HCEC 1CT (cell line): ENCODE measurements around the gene CBR4.

Experiments
- DNase-seq: peaks from one replicate; pipeline ENCODE4 v3.0.0-alpha.2; 2017

CBR4 gene

DNA sequence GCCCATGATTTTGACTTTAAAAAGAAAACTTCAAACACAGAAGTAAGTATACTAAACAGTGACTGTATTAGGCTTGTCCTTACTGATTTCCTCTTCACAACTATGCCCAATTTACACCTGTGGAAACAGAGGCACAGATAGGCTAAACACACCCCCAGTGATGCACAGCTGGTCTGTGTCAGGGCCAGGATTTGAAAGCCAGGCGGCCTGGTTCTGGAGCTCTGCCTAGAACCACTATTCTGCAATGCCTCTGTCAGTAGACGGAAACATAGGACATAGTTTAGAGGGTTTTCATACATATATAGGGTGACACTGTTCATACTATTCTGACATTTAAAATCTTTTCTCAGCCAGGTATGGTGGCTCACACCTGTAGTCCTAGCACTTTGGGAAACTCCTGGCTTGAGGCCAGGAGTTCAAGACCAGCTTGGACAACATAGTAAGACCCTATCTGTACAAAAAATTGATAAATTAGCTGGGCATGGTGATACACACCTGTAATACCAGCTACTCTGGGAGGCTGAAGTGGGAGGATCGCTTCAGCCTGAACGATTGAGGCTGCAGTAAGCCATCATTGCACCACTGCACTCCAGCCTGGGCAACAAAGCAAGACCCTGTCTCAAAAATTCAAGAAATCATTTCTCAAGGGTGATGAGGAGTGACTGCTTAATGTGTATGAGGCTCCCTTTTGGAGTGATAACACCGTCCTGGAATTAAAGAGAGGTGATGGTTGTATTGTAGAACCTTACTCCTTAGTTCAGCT is 23.0 kb upstream of the CBR4 start:
- DNase-seq: no peak

DNA sequence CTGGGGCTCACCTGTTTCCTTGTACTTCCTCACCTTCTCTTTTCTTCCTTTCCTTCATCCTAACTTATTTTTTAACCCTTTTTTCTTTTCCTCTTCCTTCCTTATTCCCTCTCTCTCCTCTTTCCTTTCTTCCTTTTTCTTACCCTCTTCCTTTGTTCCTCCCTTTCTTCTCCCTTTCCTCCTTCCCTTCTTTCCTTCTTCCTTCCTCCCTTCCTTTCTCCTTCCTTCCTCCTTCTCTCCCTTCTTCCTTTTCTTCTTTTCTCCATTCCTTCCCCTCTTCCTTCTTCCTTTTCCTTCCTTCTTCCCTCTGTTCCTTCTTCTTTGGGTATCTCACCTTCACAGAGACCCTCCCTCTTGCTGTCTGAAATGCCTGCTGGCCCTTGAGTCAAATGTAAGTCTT is 22.1 kb upstream of the CBR4 start:
- DNase-seq: no peak

DNA sequence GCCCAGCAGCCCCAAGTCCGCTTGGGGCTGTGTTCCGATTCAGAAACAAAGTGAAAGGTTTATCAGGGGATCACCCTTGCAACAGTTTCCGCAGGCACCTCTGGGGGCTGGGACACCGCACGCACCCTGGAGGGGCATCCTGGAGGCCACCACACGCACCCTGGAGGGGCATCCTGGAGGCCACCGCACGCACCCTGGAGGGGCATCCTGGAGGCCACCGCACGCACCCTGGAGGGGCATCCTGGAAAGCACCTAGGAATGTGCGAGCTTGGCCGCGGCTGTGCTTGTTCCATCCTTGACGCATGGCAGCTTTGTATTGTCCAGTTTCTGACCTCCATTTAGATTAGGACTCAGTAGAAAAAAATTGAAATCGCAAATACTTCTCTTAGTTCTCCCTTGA is 21.3 kb upstream of the CBR4 start:
- DNase-seq: no peak

DNA sequence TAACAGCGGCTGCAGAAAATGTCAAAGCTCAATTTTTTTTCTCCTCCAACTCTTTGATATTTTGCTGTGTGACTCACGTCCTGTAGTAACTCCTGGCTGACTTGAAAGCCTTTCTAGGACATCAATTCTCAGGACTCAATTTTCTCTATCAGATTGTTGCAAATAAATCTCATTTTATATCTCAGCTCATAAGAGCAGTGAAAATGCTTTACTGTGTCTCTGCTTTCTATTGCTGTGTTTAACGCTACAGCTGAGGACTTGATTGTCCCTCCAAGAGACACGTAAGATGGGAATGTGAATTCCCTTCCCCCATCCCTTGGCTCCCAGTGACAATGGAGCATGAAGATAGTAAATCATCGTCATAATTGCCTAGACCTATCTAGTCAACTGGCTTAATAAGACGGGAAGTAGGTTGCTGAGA is 20.5 kb upstream of the CBR4 start:
- DNase-seq: peak; percentile 10

DNA sequence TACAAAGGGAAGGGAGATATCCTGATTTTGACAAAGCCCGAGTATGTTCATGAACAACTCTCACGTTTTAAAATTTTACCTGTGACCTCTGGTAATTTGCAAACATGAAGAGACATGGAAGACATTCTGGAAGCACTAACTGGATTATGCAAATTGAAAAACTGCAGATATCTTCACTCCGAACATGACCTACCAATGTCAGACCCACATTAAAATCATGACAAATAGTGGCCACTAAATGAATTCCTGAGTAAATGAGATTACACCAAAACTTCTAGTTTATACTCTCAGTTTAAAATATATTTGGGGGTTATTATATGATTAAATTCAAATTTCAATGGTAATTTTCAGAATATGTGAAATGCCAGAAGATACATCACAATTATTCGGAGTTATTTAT is 19.9 kb upstream of the CBR4 start:
- no peak for DNase-seq

DNA sequence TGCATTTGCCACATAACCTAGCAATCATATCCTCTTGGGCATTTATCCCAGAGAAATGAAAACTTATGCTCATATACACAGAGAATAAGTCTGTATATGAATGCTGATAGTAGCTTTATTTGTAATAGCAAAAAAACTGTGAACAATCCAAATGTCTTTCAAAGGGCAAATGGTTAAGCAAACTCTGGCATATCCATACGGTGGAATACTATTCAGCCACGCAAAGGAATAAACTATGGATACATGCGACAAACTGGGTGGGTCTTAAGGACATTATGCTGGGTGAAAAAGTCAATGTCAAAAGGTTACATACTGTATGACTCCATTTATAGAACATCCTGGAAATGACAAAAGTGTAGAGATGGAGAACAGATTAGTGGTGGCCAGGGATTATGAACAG is 17.6 kb upstream of the CBR4 start:
- DNase-seq: no peak

DNA sequence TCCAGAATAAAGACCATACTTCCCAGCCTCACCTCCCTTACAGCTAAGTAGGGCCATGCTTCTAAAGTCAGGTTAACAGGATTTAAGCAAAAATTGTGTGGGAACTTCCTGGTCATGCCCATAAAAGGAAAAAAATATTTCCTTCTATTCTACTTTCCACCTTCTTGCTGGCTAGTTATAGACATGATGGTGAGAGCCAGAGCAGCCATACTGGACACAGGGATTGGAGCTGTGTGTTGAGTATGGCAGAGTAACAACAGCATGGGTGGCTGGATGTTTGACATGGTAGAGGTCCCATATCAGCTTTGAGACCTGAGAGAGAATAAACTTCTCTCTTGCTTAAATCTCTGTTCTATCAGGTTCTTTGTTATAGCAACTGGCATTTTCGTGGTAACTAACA is 15.1 kb upstream of the CBR4 start:
- no peak for DNase-seq

DNA sequence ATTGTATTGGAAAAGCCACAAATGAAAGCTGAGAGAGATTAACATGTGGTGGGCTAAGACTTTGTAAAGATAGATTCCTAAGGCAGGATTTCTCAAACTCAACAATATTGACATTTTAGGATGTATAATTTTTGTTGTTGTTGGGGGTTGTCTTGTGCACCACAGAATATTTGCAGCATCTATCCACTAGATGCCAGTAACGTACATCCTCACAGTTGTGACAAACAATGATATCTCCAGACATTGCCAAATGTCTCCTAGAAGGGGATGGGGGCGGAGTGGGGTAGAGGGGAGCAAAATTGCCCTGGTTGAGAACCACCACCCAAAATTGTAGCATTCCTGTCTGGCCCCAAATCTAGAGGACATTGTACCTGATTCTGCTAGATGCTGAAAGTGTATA is 14.7 kb upstream of the CBR4 start:
- peak; percentile 24 for DNase-seq

DNA sequence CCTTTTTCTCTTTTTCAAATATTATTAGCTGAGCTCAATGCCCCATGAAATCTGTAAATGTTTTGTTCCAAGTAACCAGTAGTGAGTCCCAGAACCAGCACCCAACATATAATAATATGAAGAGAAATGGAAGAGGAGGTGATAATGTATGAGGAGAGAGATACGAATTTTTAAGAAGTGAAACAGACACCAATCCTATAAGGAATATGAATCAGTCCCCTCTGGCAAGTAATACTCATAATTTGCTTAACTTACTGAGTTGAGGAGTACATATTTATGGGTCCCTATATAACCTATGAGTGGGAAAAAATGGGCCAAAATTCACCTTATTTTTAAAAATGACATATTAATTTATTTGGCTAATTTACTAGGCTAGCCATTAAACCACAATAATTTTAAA is 8.4 kb upstream of the CBR4 start:
- DNase-seq: no peak

DNA sequence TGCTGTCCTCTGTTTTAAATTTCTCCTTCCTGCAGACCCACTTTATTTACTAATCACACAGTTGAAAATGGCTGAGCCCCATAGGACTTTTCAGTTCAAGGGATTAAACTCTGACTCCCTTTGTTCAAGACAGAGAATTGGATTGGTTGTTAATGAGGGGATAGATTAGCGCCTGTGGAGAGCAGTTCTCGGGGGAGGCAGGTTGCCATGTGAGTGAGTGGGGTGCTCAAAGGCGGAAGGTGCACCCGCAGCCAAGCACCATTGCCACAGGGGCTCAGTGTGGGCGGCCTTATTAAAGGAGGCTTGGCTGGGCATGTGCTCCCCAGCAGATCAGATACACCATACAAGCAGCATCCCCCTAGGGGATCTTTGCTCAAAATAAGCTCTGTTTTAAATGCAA is 7.9 kb upstream of the CBR4 start:
- DNase-seq: no peak

DNA sequence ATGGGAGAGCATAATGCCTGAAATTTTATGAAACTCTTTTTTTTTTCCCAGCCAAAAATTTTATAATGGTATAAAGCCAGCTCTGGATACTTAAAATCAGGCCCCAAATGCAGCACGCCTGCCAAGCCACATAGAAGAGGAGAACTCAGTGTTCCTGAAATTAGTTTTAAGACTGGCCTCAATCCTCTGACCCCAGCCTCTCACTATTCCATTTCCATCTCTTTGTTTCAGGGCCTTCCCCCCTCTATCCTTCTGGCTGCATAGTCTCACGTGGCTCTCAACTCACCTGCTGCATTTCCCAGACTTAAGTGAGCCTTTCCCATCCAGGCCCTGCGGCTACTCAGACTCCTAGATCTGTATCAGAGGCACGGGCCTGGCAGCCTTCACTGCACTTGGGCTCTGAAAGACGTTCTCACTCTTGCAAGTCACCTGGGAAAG is 5.2 kb upstream of the CBR4 start:
- DNase-seq: no peak

DNA sequence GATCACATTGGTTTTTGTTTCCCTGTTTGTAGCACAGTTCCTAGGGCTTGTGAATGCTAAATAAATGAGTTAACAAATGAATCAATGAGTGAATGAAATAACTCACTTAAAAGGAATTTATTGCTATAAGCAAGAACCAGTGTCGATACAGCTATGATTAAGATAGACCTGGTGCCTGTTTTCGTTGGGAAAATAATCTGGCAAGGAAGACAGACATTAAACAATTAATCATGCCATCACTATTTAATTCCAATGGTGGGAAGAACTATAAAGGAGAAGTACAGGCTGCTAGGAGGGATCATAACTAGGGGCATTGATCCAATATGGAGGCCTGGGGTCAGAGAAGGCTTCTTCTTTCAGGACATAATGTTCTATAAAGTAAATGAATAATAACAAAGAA is 4.5 kb upstream of the CBR4 start:
- peak; percentile 17 for DNase-seq

DNA sequence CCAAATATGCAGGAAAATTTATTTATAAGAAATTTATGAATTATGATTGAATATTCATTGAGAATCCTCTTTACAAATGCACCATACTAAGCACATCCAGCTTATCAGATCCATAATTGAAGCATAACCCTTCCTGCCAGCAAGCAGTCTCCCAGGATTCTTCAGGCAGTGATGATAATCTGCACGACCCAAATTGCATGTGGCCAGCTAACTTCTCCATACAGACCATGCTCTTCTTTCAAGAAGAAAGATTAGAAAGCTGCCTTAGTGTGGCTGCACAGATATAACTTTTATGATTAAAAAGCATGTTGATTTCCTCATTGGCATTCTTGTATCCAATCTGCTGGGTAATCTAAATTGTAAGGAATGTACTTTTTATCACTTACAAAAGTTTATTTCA is 3.3 kb upstream of the CBR4 start:
- DNase-seq: no peak

DNA sequence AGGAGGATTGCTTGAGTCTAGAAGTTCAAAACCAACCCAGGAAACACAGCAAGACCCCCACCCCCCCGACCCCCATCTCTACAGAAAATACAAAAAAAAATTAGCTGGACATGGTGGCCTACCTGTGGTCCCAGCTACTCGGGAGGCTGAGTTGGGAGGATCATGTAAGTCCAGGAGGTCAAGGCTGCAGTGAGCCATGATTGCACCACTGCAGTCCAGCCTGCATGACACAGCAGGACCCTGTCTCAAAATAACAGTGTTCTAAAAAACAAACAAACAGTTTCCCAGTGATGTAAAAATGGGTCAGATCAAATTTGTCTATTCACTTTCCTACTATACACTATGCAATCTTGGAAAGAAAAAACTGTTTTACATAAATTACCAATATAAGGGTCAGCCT is 2.0 kb upstream of the CBR4 start:
- DNase-seq: no peak

DNA sequence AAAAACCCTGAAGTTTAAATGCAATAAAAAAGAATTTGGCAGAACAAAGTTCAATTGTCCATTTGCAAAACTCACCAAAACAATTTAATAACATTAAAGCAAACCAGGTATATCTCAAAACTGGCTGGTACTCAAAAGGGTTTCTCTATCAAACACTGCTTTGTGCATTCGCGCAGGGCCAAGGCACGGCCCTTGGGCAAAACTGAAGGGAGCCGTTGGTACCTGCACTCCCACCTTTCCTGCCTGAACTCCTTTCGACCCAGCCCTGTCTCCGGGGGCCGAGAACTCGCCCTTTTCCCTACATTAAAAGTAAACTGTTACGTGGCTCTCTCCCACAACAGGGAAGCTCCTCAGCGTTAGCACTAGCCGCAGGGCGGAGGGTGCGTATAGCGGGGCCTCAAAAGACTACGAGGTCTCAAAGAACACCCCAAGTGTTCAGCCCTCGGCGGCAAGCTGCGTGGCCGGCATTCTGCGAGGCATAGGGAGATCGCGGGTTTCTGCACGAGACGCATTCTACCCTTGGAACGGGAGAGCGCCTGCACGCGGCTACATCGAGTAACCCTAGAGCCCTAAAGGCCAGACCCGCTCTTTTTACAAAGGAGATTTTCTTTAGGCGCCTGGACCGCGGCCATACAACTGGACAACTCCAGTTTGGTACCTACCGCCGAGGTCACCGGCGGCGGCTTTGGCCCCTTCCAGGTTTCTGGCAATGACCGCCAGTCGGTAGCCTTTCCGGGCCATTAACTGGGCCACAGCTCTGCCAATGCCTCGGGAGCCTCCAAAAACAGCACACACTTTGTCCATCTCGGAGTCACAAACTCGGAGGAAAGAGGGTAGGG is 550 bp downstream of the CBR4 start:
- peak; percentile 47 for DNase-seq

DNA sequence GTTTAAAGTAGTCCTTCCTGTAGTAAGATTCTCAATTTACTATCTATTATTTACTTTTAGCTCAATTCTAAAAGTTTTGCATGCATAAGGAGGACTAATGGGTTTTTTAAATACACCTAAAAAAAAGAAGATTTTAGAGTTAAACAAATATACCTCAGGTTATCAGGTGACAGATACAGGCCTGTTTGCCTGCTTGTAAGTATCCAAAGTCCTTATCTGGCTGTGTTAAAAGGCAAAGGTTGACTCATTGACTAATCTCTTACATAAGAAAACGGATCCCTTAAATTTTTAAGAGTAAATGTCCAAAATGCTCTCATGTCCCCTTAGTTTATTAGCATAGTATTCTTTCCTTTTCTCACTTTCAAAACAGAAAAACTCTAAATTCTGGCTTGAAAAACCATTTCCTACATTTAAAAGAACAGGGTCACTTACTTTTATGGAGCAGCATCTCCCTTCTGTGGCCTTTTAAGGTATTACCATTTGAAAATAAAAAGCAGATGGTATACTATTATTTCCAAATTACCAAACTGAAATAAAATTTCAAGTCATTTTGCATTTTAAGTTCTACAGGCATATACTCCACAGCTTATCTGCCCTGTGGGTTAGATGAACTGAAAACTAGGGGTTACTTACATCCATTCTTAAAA is 4.5 kb downstream of the CBR4 start:
- DNase-seq: peak; percentile 1

DNA sequence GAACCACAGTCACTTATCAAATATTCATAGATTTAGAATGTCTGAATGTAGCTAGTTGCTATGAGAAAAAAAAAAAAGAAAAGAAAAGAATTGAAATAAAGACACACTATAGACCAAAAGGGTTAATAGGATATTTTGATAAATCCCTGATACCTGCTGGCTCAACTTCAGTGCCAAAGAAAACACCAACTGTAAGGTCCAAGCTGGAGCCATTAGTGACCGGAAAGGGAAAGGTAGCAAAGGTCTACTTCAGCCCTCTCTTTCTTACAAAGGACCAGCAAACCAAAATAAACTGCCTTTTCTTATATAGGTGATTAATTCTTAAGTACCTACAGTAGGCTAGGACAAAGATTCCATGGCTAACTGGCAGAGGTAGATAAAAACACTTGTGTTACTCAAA is 9.7 kb downstream of the CBR4 start:
- no peak for DNase-seq

DNA sequence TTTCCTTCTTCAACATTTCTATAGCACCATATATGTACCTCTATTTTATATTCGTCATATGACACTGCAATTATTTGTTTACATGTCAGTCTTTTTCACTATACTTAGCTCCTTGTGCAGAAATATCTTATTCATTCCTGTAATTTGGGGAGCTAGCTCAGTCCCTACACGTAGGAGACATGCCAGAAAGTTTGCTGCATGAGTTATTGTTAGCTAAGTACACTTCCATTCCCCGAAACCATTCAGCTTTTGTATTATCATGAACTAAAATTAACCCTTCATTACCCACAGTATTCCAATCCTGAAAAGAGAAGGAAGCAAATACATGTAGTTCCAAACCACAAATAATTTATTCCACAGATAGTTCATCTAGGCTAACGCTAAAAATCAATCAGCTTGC is 10.2 kb downstream of the CBR4 start:
- no peak for DNase-seq

DNA sequence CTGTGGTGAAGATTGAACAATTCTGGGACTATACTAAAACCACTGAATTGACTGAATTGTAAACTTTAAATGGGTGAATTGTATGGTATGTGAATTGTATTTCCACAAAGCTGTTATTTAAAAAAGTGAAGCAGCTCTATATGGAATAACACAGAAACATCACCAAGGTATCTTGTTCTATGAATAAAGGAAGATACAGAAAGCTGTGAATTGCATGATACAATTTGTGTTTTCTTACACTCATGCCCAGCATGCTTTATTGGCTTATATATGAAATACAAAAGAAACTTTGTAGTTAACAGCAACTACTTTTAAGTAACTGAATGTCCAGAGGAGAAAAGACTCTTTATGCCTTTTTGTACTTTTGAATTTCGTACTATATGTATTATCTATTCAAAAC is 11.5 kb downstream of the CBR4 start:
- DNase-seq: no peak

DNA sequence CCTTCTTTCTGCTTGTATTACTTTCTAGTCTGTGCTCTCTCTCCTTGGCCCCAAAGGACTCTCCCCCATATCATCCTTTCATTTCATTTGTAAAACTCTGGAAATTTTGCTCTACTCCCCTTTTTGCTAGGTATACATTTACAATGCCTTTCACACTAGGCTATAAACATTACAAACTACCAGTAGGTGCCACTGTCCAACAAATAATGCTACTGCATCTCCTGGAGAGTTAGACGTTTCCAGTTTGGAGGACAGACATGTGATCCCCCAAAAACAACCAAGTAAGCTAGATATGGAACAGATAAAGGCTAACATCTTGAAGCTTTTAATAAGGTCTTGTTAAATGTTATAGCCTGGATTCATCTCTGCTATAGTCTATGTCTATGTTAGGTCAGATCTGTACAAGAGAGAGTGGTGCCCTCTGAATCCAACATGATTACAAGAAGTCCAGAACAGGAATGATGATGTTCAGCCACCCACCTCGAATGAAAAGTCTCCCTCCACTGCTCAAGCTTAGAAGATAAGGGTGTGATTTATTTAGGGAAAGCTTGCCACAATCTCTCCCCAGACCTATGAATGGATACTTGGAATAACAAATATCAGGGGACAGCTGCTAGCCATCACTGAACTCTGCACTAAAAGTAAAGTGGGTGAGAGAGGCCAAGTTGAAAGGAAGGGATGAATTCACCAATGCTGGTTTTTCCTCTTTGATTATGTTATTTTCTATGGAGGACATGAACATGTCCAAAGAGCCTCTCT is 14.3 kb downstream of the CBR4 start:
- DNase-seq: no peak

DNA sequence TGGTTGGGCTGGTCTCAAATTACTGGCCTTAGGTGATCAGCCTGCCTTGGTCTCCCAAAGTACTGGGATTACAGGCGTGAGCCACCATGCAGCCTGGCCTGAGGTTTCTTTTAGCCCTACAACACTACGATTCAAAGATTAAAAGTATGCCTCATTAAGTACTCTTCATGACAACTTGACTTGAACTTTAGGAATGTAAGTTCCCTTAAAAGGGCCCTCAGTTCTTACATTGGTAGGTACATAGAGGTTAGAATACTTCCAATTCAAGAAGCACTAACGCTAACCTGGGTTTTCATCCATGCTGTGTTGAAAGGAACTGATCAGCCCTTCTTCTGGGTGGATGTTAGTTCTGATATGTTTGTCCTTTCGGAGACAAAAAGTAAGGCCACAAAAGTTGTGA is 15.1 kb downstream of the CBR4 start:
- no peak for DNase-seq

DNA sequence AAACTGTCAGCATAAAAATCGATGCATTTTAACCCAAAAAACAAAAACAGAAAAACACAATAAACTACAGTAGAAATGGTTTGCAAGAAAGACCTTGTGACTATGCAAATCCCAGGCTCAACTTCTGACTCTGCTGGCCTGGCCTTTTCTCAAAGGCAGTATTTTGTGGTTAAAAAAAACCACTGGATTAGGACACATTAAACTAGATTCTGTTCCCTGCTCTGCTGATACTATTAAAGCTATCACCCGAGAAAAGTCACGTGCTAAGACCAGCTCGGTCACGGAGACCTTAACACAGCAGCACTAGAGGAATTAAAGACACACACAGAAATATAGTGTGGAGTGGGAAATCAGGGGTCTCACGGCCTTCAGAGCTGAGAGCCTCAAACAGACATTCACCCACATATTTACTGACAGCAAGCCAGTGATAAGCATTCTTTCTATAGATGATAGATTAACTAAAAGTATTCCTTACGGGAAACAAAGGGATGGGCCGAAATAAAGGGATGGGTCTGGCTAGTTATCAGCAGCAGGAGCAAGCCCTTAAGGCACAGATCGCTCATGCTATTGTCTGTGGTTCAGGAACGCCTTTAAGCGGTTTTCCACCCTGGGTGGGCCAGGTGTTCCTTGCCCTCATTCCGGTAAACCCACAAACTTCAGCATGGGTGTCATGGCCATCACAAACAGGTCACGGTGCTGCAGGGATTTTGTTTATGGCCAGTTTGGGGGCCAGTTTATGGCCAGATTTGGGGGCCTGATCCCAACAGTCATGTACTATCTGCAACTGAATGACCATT is 16.1 kb downstream of the CBR4 start:
- no peak for DNase-seq
